ENCODE data around the gene E2F6. TPM values are rescaled to one million over a fixed set of nuclear protein-coding genes. Genes with fewer than 3 reads are reported as not detected.

The E2F6 gene
- total RNA-seq, 1 donor from 2014 or later = 20.3 TPM

DNA sequence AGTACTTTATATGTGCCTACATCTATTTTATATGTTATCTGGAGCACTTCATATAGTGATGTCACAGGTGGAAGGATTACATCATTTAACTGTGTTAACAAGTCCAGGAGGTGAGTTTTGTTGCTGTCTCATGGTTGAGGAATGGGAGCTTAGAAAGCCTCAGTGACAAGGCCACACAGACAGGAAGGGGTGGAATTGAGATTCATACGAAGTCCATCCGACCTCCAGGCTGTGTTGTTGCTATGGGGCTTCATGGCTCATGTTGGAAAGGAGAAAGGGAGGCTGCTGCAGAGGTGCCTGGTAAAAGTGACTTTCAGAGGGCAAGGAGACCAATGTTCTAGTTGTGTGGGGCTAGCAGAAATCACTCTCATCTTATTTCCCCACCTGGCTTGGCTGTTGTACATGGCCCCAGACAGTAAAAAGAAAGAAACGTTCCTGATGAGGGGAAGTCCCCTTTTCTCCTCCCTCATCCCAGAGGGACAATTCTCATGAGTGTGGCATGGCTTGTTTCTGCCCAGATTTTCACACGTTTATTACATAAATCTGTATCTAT lies 36.9 kb upstream of the E2F6 start:
- Mint-ChIP-seq H3K9me3 (no peaks in the 10 kb centered on the region), H3K4me3 (no peak overlapping the region), H3K27ac (no peak overlapping the region), H3K4me1 (peaks cover 5% of the 10 kb centered on the region), H3K27me3 (peaks cover 7% of the 10 kb centered on the region), H3K36me3 (ENCODE audit: low read depth) (no peaks in the 10 kb centered on the region)
- DNase-seq = no peak
- intact Hi-C loops (cut with micrococcal nuclease) = no loop called here

- intact Hi-C loops (cut with micrococcal nuclease) = no loop called here
- peaks cover 5% of the 10 kb centered on the region for H3K4me1 Mint-ChIP-seq
- no peaks in the 10 kb centered on the region for H3K36me3 Mint-ChIP-seq (ENCODE audit: low read depth)
- no peak overlapping the region for H3K27ac Mint-ChIP-seq
- no peaks in the 10 kb centered on the region for H3K9me3 Mint-ChIP-seq
- H3K4me3 Mint-ChIP-seq = no peak overlapping the region
- peaks cover 8% of the 10 kb centered on the region for H3K27me3 Mint-ChIP-seq
- DNase-seq = no peak
Observed at GRCh38 chr2:11500702-11501303, 34.8 kb upstream of the E2F6 start.

DNA sequence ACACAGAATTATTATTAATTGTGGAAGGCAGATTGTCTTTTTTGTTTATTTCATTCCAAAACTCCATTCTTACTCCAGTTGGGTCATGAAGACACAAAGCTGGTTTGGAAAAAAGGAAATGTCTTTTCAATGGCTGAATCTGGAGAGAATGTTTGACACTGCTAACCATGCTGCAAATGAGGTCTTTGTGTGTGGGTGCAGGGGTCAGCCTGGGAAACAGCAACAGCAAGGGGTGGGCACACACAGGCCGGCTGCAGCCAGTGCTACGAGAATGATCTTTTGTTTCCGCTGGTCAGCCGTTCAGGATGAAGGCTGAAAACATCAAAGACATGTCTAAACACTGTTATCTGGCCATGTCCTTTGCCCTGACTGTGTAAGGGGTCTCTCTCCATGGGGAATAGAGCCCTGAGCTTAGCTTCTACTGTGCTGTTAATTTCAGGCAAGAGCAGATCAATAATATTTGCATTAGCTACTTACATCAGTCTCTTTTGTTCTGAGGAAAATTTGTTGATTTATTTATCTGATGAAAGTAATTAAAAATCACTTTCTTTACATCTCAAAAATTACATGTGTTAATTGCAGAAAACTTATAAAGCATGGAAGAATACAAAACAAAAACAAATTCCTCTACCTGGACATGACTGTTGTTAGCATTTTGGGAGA lies 33.3 kb upstream of the E2F6 start:
- Mint-ChIP-seq H3K4me1 (peaks cover 5% of the 10 kb centered on the region), H3K36me3 (ENCODE audit: low read depth) (no peaks in the 10 kb centered on the region), H3K27me3 (peaks cover 11% of the 10 kb centered on the region), H3K4me3 (no peak overlapping the region), H3K9me3 (no peaks in the 10 kb centered on the region), H3K27ac (no peak overlapping the region)
- intact Hi-C loops (cut with micrococcal nuclease) = no loop called here
- DNase-seq = no peak

DNA sequence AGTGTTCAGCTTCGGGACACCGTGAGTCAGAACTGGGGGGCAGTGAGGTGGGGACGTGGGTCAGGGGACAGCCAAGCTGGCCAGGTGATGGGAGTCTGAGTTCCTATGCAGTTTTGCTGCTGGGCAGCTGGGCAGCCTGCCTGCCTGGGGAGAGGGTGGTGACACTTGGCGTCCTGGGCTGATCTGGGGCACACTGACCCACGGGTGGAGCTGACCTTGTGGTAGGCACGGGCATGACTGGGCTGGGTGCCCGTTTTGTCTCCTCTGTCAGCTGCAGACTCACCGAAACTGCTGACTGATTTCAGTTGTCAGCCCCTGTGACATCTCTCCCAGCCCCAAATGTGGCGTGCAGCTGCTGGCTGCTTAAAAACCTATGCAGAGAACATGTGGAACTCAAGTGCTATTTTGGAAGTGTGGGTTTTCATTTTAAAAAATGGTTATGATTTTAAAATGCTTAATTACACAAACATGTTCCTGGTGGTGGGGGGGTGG lies 32.6 kb upstream of the E2F6 start:
- peaks cover 12% of the 10 kb centered on the region for H3K27me3 Mint-ChIP-seq
- intact Hi-C loops (cut with micrococcal nuclease) = no loop called here
- H3K4me1 Mint-ChIP-seq = peaks cover 5% of the 10 kb centered on the region

DNA sequence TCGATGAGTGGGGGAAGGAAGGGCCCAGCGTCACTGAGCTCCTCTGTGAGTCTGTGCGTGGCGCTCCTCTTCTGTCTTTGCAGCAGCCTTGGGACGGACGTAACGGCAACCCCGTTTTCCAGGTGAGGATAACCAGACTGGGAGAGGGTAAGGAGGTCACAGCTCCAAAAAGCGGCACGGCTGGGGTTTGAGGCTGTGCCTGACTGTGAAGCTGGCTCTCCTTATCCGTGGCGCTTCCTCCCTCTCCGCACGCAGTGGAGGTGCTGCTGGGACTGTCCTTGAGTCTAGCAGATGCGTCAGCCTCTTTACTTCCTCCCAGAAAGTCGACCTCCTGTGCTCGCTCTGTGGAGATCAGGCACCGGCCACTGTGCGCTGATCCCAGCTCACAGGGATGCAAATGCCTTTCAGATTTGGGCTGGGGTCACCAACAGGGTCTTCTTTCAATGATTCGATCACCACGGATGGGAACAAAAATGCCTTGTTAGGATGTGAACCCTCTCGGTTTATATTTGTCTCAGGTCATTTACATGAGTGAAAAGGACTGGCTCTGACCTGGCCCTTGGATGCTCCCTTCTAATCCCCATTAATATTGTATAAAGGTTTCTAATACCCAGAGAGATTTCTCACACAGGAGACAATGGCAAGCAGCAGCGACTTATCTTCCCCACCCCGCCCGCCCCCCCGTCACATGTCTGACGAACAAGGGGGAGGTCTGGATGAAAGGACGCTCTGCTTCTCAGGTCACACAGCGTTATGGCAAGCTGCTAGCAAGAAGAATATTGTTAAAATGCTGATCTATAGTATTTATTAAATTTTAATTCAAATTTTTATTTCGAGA lies 30.1 kb upstream of the E2F6 start:
- no peak for DNase-seq
- H3K4me1 Mint-ChIP-seq = peaks cover 5% of the 10 kb centered on the region
- H3K36me3 Mint-ChIP-seq (ENCODE audit: low read depth) = no peaks in the 10 kb centered on the region
- peaks cover 14% of the 10 kb centered on the region for H3K27me3 Mint-ChIP-seq
- H3K27ac Mint-ChIP-seq = no peak overlapping the region
- H3K4me3 Mint-ChIP-seq = no peak overlapping the region
- H3K9me3 Mint-ChIP-seq = no peaks in the 10 kb centered on the region
- intact Hi-C loops (cut with micrococcal nuclease) = no loop called here

More for the DNA sequence above, 32.6 kb upstream of the E2F6 start:
- Mint-ChIP-seq H3K36me3 (ENCODE audit: low read depth) (no peaks in the 10 kb centered on the region), H3K4me3 (no peak overlapping the region), H3K9me3 (no peaks in the 10 kb centered on the region), H3K27ac (no peak overlapping the region)
- no peak for DNase-seq

DNA sequence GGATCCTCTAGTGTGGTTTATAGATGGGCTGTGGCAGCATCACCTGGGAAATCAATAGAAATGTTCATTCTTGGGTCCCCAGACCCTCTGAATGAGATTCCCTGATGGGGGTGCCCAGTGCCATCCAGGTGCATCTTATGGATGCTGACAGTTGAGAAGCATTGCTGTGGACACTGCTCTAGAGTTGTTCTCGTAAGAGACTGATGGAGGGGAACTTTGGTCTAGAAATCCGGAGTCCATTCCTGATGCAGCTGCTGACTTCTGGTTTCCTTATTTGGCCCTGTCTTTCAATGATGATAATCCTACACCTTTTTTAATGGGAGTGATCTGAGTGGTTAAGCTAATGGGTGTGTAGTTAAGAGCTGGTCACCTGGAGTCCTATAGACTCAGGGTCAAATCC lies 28.3 kb upstream of the E2F6 start:
- Mint-ChIP-seq H3K9me3 (no peaks in the 10 kb centered on the region), H3K27me3 (peaks cover 14% of the 10 kb centered on the region), H3K36me3 (ENCODE audit: low read depth) (no peaks in the 10 kb centered on the region), H3K4me1 (no peaks in the 10 kb centered on the region), H3K4me3 (no peak overlapping the region), H3K27ac (no peak overlapping the region)
- no peak for DNase-seq
- intact Hi-C loops (cut with micrococcal nuclease) = no loop called here

- intact Hi-C loops (cut with micrococcal nuclease) = no loop called here
- Mint-ChIP-seq H3K36me3 (ENCODE audit: low read depth) (no peaks in the 10 kb centered on the region), H3K9me3 (no peaks in the 10 kb centered on the region), H3K4me3 (no peak overlapping the region), H3K27me3 (peaks cover 15% of the 10 kb centered on the region), H3K4me1 (no peaks in the 10 kb centered on the region), H3K27ac (no peak overlapping the region)
- no peak for DNase-seq
Observed at GRCh38 chr2:11493282-11493681, 27.3 kb upstream of the E2F6 start.

- Mint-ChIP-seq H3K27ac (no peak overlapping the region), H3K36me3 (ENCODE audit: low read depth) (no peaks in the 10 kb centered on the region), H3K4me1 (no peaks in the 10 kb centered on the region), H3K9me3 (no peaks in the 10 kb centered on the region), H3K4me3 (no peak overlapping the region), H3K27me3 (peaks cover 15% of the 10 kb centered on the region)
- DNase-seq = no peak
- intact Hi-C loops (cut with micrococcal nuclease) = no loop called here
Observed at GRCh38 chr2:11492720-11493119, 26.8 kb upstream of the E2F6 start.

DNA sequence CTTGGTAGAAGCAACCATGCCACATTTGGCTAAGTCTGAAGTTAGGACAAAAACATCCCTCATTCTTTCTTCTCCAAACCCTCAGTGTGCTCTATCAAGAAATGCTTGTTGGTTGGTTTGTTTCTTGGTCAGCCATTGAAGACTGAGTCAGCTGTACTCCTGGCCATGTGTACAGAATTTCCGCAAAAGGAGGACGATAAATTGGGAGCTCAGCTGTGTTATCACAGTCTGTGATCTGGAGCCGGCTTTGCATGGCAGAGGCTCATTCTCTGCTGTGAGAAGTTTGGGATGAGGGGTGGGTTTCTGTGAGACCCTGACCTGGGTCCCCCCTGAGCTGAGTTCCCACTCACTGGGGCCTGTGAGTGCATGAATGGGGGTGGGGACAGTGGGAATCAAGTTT lies 26.3 kb upstream of the E2F6 start:
- H3K27me3 Mint-ChIP-seq = peaks cover 18% of the 10 kb centered on the region
- no peak for DNase-seq
- H3K9me3 Mint-ChIP-seq = no peaks in the 10 kb centered on the region
- H3K36me3 Mint-ChIP-seq (ENCODE audit: low read depth) = no peaks in the 10 kb centered on the region
- H3K27ac Mint-ChIP-seq = no peak overlapping the region
- no peak overlapping the region for H3K4me3 Mint-ChIP-seq
- intact Hi-C loops (cut with micrococcal nuclease) = no loop called here
- H3K4me1 Mint-ChIP-seq = no peaks in the 10 kb centered on the region

DNA sequence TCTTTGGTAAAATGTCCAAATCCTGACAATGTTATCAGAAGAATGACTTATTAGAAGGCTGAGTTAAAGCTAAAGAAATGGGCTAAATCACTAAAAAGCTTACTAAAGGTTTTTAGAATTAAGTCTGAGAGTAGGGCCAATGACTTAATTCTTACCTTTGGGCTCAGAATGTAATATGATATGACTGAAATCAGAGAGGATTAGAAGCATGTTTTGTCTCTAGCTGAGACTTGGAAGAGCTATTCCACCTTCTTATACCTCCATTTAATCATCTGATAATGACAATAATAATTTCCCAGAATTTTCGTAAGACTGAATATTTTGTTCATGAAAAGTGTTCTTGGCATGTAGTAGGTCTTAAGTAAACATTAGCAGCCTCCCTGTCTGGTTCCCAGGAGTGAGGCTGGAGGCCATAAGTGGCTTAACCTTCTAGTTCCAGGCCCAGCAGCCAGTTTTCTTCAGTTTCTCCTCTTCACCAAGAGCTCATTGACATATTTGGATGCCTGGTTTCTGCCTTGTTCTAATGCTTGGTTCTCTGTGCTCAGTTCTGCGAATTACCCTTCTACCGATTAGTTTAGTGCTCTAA lies 25.5 kb upstream of the E2F6 start:
- Mint-ChIP-seq H3K27me3 (peaks cover 15% of the 10 kb centered on the region), H3K4me1 (no peaks in the 10 kb centered on the region), H3K4me3 (no peak overlapping the region), H3K9me3 (no peaks in the 10 kb centered on the region), H3K27ac (no peak overlapping the region), H3K36me3 (ENCODE audit: low read depth) (no peaks in the 10 kb centered on the region)
- no peak for DNase-seq
- intact Hi-C loops (cut with micrococcal nuclease) = no loop called here

- Mint-ChIP-seq H3K27me3 (peaks cover 23% of the 10 kb centered on the region), H3K27ac (no peak overlapping the region), H3K36me3 (ENCODE audit: low read depth) (no peaks in the 10 kb centered on the region), H3K4me1 (no peaks in the 10 kb centered on the region), H3K4me3 (no peak overlapping the region), H3K9me3 (no peaks in the 10 kb centered on the region)
- DNase-seq = no peak
- intact Hi-C loops (cut with micrococcal nuclease) = no loop called here
Observed at GRCh38 chr2:11490194-11490593, 24.2 kb upstream of the E2F6 start.

GRCh38 chr2:11488809-11489208 lies 22.8 kb upstream of the E2F6 start:
- DNase-seq = no peak
- Mint-ChIP-seq H3K4me3 (no peak overlapping the region), H3K4me1 (no peaks in the 10 kb centered on the region), H3K27me3 (peaks cover 31% of the 10 kb centered on the region), H3K36me3 (ENCODE audit: low read depth) (no peaks in the 10 kb centered on the region), H3K27ac (no peak overlapping the region), H3K9me3 (no peaks in the 10 kb centered on the region)
- intact Hi-C loops (cut with micrococcal nuclease) = no loop called here

GRCh38 chr2:11483806-11484617 lies 18.1 kb upstream of the E2F6 start:
- DNase-seq = no peak
- intact Hi-C loops (cut with micrococcal nuclease) = no loop called here
- no peak overlapping the region for H3K27ac Mint-ChIP-seq

More at GRCh38 chr2:11483806-11484617, 18.1 kb upstream of the E2F6 start:
- H3K4me1 Mint-ChIP-seq = peaks cover 6% of the 10 kb centered on the region
- H3K4me3 Mint-ChIP-seq = no peak overlapping the region
- H3K9me3 Mint-ChIP-seq = no peaks in the 10 kb centered on the region
- peaks cover 60% of the 10 kb centered on the region for H3K27me3 Mint-ChIP-seq
- H3K36me3 Mint-ChIP-seq (ENCODE audit: low read depth) = no peaks in the 10 kb centered on the region

Measured in activated CD4-positive, alpha-beta T cell treated with anti-CD3 and anti-CD28 coated beads, Interleukin-2, amount 10 ng/mL, durations not matched to agents 24 days and 14 days (primary cell).